Activated CD4-positive, alpha-beta T cell treated with anti-CD3 and anti-CD28 coated beads for 36 hours (primary cell): ENCODE data around the gene SS18L1. TPM values are rescaled to one million over a fixed set of nuclear protein-coding genes. Genes with fewer than 3 reads are reported as not detected.
"Not testable (repeated sequence)": the region's sequence is repeated elsewhere in the genome, so short reads cannot be mapped to it uniquely, and the experiment has no call there.

Source experiments
- ATAC-seq: fragments of 200-7000 bp; cut with Tn5 transposase; one replicate; pipeline ENCODE4 v1.10.0; 2021; ENCODE audit warnings: mild to moderate bottlenecking, moderate library complexity
- CTCF ChIA-PET: fragments of 350-600 bp; sonication (Branson Sonifier 250); formaldehyde crosslinking; loops from one replicate; lab custom pipeline; 2021; ENCODE audit warnings: antibody characterized with exemption; lab: Charles Lee
- POLR2A ChIA-PET: fragments of 350-600 bp; sonication (Branson Sonifier 250); formaldehyde crosslinking; loops from one replicate; lab custom pipeline; 2021; ENCODE audit warnings: antibody characterized with exemption, inconsistent platforms; lab: Charles Lee
- DNase-seq: peaks from one replicate; pipeline ENCODE4 v3.0.0-alpha.2; 2020
- H3K27ac Mint-ChIP-seq: one replicate; pipeline ENCODE4 v1.8.0; 2021; ENCODE audit warnings: mixed read lengths
- H3K27me3 Mint-ChIP-seq: one replicate; pipeline ENCODE4 v1.8.0; 2021; ENCODE audit warnings: mixed read lengths
- H3K36me3 Mint-ChIP-seq: one replicate; pipeline ENCODE4 v1.8.0; 2021; ENCODE audit warnings: low read depth, mixed read lengths
- H3K4me1 Mint-ChIP-seq: one replicate; pipeline ENCODE4 v1.8.0; 2021; ENCODE audit warnings: mixed read lengths
- H3K4me3 Mint-ChIP-seq: one replicate; pipeline ENCODE4 v1.8.0; 2021; ENCODE audit warnings: mild to moderate bottlenecking, moderate library complexity, mixed read lengths
- H3K9me3 Mint-ChIP-seq: one replicate; pipeline ENCODE4 v1.8.0; 2021; ENCODE audit warnings: low read depth, mixed read lengths
- intact Hi-C, 2 experiments: fragments of 100-400 bp; cut with DNase I in 1 of 2; cut with micrococcal nuclease in 1 of 2; formaldehyde crosslinking; loops; one replicate each; pipeline versions ENCODE4 v1.14.2 to v1.15.1; 2022 to 2024; cut with DNase I, micrococcal nuclease
- total RNA-seq, 2 experiments: library from RNA; stranded (reverse); gene quantifications; one replicate each; pipeline ENCODE4 v1.2.3, GENCODE V29; 2021

The SS18L1 gene
- total RNA-seq, 2 experiments from 2014 or later = 14.3 to 16.6 TPM

- Mint-ChIP-seq H3K27me3 (no peaks in the 10 kb centered on the region), H3K4me1 (peaks cover 4% of the 10 kb centered on the region), H3K36me3 (peaks cover 17% of the 10 kb centered on the region), H3K4me3 (no peak overlapping the region), H3K27ac (no peak overlapping the region), H3K9me3 (peaks cover 34% of the 10 kb centered on the region)
- CTCF ChIA-PET = interaction anchor here (0.8 kb wide), 1 partner anchor 23 kb away, joined by 4 read pairs; no protein-coding TSS in a partner anchor
- POLR2A ChIA-PET = no interaction called here
- DNase-seq (no peak), ATAC-seq (no peak)
- intact Hi-C loops = no loop called here
Measured at GRCh38 chr20:62112368-62112767, 31.2 kb upstream of the SS18L1 start.

GRCh38 chr20:62114894-62115293, 28.7 kb upstream of the SS18L1 start:
- Mint-ChIP-seq H3K27me3 (no peaks in the 10 kb centered on the region), H3K27ac (no peak overlapping the region), H3K4me1 (peaks cover 25% of the 10 kb centered on the region), H3K36me3 (peaks cover 3% of the 10 kb centered on the region), H3K9me3 (peaks cover 18% of the 10 kb centered on the region), H3K4me3 (no peak overlapping the region)
- intact Hi-C loops = no loop called here
- POLR2A ChIA-PET = no interaction called here
- DNase-seq = no peak
- ATAC-seq = no peak
- CTCF ChIA-PET = interaction anchor here (0.6 kb wide), 1 partner anchor 589 kb away, joined by 4 read pairs; no protein-coding TSS in a partner anchor

GRCh38 chr20:62115800-62116407, 27.7 kb upstream of the SS18L1 start:
- H3K27me3 Mint-ChIP-seq, H3K4me3 Mint-ChIP-seq, H3K27ac Mint-ChIP-seq, DNase-seq, H3K36me3 Mint-ChIP-seq, POLR2A ChIA-PET, ATAC-seq, CTCF ChIA-PET, intact Hi-C loops: not testable (repeated sequence)
- Mint-ChIP-seq H3K9me3 (peaks cover 13% of the 10 kb centered on the region), H3K4me1 (peaks cover 32% of the 10 kb centered on the region)

- CTCF ChIA-PET = no interaction called here
- POLR2A ChIA-PET = no interaction called here
- H3K27ac Mint-ChIP-seq = no peak overlapping the region
- no peaks in the 10 kb centered on the region for H3K27me3 Mint-ChIP-seq
- no peak for ATAC-seq
- H3K4me3 Mint-ChIP-seq = no peak overlapping the region
- peaks cover 9% of the 10 kb centered on the region for H3K9me3 Mint-ChIP-seq
- intact Hi-C loops = no loop called here
- no peak for DNase-seq
- H3K36me3 Mint-ChIP-seq = no peaks in the 10 kb centered on the region
- H3K4me1 Mint-ChIP-seq = peaks cover 35% of the 10 kb centered on the region
Measured at GRCh38 chr20:62116558-62117361, 26.8 kb upstream of the SS18L1 start.

GRCh38 chr20:62117362-62117646, 26.3 kb upstream of the SS18L1 start:
- CTCF ChIA-PET = no interaction called here
- intact Hi-C loops = no loop called here

GRCh38 chr20:62117658-62118057, 25.9 kb upstream of the SS18L1 start:
- Mint-ChIP-seq H3K9me3 (peaks cover 9% of the 10 kb centered on the region), H3K4me3 (no peak overlapping the region), H3K36me3 (no peaks in the 10 kb centered on the region), H3K27me3 (no peaks in the 10 kb centered on the region), H3K4me1 (peaks cover 35% of the 10 kb centered on the region), H3K27ac (no peak overlapping the region)
- peak; percentile 34 for ATAC-seq
- intact Hi-C loops = no loop called here
- CTCF ChIA-PET = no interaction called here
- POLR2A ChIA-PET = no interaction called here
- DNase-seq = peak; percentile 81

More at GRCh38 chr20:62117362-62117646, 26.3 kb upstream of the SS18L1 start:
- peaks cover 9% of the 10 kb centered on the region for H3K9me3 Mint-ChIP-seq
- no peak for DNase-seq
- no peak overlapping the region for H3K27ac Mint-ChIP-seq
- H3K4me3 Mint-ChIP-seq = no peak overlapping the region
- H3K4me1 Mint-ChIP-seq = peaks cover 35% of the 10 kb centered on the region
- H3K27me3 Mint-ChIP-seq = no peaks in the 10 kb centered on the region
- H3K36me3 Mint-ChIP-seq = no peaks in the 10 kb centered on the region
- no peak for ATAC-seq
- POLR2A ChIA-PET = no interaction called here

- H3K27ac Mint-ChIP-seq = no peak overlapping the region
- intact Hi-C loops = no loop called here
- ChIA-PET CTCF (interaction anchor here (0.8 kb wide), 1 partner anchor 109 kb away, joined by 4 read pairs; no protein-coding TSS in a partner anchor), POLR2A (no interaction called here)
- H3K4me1 Mint-ChIP-seq = peaks cover 37% of the 10 kb centered on the region
- no peak overlapping the region for H3K4me3 Mint-ChIP-seq
- peaks cover 3% of the 10 kb centered on the region for H3K9me3 Mint-ChIP-seq
- no peak for ATAC-seq
- no peak for DNase-seq
- H3K36me3 Mint-ChIP-seq = no peaks in the 10 kb centered on the region
- no peaks in the 10 kb centered on the region for H3K27me3 Mint-ChIP-seq
Measured at GRCh38 chr20:62118113-62119043, 25.2 kb upstream of the SS18L1 start.

GRCh38 chr20:62119115-62119514, 24.5 kb upstream of the SS18L1 start:
- CTCF ChIA-PET = interaction anchor here (0.8 kb wide), 1 partner anchor 110 kb away, joined by 4 read pairs; no protein-coding TSS in a partner anchor
- DNase-seq (no peak), ATAC-seq (no peak)
- H3K4me1 Mint-ChIP-seq = peaks cover 43% of the 10 kb centered on the region
- no peak overlapping the region for H3K4me3 Mint-ChIP-seq
- H3K27ac Mint-ChIP-seq = no peak overlapping the region
- intact Hi-C loops = no loop called here
- no peaks in the 10 kb centered on the region for H3K27me3 Mint-ChIP-seq
- peaks cover 2% of the 10 kb centered on the region for H3K9me3 Mint-ChIP-seq
- POLR2A ChIA-PET = no interaction called here
- peaks cover 3% of the 10 kb centered on the region for H3K36me3 Mint-ChIP-seq

GRCh38 chr20:62119591-62120364, 23.8 kb upstream of the SS18L1 start:
- Mint-ChIP-seq H3K4me3 (peak overlapping the region; percentile 8), H3K4me1 (peaks cover 50% of the 10 kb centered on the region), H3K36me3 (peaks cover 9% of the 10 kb centered on the region), H3K27me3 (no peaks in the 10 kb centered on the region), H3K9me3 (peaks cover 2% of the 10 kb centered on the region), H3K27ac (no peak overlapping the region)
- ATAC-seq (no peak), DNase-seq (no peak)
- intact Hi-C loops = loop anchor here in 1 of 2 experiments (5.0 kb wide), 3 partner anchors 92 to 1098 kb away; partner anchors contain the start of genes GID8 and YTHDF1
- CTCF ChIA-PET = interaction anchor here (0.8 kb wide), 1 partner anchor 111 kb away, joined by 4 read pairs; no protein-coding TSS in a partner anchor
- POLR2A ChIA-PET = interaction anchor here (0.9 kb wide), 1 partner anchor 25 kb away, joined by 3 read pairs; no protein-coding TSS in a partner anchor

- H3K27me3 Mint-ChIP-seq = no peaks in the 10 kb centered on the region
- H3K36me3 Mint-ChIP-seq = peaks cover 15% of the 10 kb centered on the region
- no peak for ATAC-seq
- peak overlapping the region; percentile 57 for H3K27ac Mint-ChIP-seq
- peaks cover 55% of the 10 kb centered on the region for H3K4me1 Mint-ChIP-seq
- DNase-seq = no peak
- intact Hi-C loops = loop anchor here in 1 of 2 experiments (5.0 kb wide), 3 partner anchors 93 to 1097 kb away; partner anchors contain the start of genes GID8 and YTHDF1
- ChIA-PET CTCF (interaction anchor here (0.8 to 1.3 kb wide), 2 partner anchors 54 to 67 kb away, joined by 3 read pairs; no protein-coding TSS in a partner anchor), POLR2A (interaction anchor here (0.6 to 1.8 kb wide), 3 partner anchors 24 to 923 kb away, joined by 3 to 14 read pairs (median 5); no protein-coding TSS in a partner anchor)
- H3K9me3 Mint-ChIP-seq = peaks cover 2% of the 10 kb centered on the region
- peak overlapping the region; percentile 8 for H3K4me3 Mint-ChIP-seq
Measured at GRCh38 chr20:62120365-62120762, 23.2 kb upstream of the SS18L1 start.
